NCI-H82 treated with DMSO at 0.1 percent for 48 hours (cell line): Measurements from ENCODE around the gene SSTR4.

Experiments
- DNase-seq: peaks from one replicate; lab custom pipeline; 2025; ENCODE audit not compliant: unreplicated experiment; lab: John Stamatoyannopoulos, UW

The SSTR4 gene

GRCh38 chr20:23085436-23086055 lies 50.4 kb downstream of the SSTR4 start:
- DNase-seq = no peak

GRCh38 chr20:23086056-23086566 lies 51.0 kb downstream of the SSTR4 start, which contains the start of gene CD93:
TSS of gene CD93 (minus strand) at chr20:23086324. CDS start at chr20:23086192, 132 bp downstream.
- no peak for DNase-seq

DNA sequence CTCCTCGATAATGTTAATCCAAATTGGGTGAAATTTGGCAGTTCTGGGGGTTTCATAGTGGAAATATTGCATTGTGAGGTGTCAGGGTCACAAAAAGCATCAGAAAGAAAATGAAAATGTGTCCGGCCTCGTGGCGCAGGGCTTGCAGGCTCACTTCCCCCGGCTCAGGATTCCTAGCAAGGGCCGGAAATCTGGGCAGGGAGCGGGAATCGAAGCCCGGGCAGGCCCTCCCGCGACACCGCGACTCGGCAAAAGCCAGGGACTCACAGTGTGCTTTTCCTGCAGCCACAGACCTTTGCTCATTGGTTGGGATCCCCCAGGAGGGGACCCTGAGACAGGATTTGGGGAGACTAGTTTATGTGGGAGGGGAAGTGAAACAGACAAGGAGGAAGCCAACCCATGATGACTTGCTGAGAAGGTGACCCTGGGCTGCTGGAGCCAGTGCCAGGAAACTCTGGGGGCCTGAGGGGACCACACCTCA lies 51.9 kb downstream of the SSTR4 start:
- DNase-seq = no peak

DNA sequence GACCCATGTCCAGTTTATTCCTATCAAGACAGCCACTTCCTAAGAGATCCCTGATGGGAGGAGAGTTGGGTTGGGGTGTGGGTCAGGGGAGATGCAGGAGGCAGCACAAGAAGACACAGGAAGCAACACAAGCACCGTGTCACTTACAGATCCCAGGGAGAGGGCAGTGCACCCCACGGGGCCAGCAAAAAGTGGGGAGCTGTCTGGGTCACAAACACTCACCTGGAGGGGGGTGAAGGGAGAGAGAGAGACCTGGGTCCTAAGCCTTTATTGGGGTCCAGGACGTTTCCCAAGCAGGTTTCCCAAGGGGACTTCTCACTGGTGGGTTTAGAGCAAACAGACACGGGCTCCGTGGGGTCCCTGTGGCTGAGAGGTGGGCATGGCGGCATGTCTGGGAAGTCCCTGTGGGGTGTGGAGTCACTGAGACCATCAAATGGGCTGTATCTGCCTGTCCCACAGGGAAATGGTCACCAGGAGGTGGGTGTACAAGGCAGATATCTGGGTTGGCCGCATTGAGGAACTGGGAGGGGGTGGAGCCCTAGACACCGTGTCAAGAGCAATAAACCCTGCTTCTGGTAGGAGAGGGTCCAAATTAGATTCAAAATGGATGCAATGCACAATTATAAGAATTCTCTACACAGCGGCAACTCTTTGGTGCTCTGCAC lies 52.6 kb downstream of the SSTR4 start:
- DNase-seq = no peak
